CD4-positive, alpha-beta T cell treated with Interferon gamma for 1 hour (primary cell): Measurements from ENCODE around the gene FH.

Experiments
- DNase-seq: peaks from one replicate; pipeline ENCODE4 v3.0.0-alpha.2; 2020

FH gene

DNA sequence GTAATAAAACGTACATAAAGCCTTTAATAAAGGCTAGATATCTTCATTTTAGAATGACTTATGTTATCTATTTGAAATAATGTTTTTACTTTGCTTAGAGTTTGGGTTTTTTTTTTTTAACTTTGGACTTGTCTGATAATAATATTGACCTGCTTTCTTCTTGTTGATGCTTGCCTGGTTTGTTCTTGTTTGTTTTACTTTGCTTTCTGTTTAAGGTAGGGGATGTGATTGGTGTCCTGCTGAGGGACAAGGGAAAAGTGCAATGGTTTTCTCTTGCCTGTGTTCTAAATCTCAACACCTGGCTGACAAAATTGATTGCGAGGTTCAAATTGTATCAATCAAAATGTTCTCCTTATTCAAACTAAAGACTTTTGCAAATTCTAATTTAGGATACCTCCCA lies 2.2 kb upstream of the FH start:
- no peak for DNase-seq

DNA sequence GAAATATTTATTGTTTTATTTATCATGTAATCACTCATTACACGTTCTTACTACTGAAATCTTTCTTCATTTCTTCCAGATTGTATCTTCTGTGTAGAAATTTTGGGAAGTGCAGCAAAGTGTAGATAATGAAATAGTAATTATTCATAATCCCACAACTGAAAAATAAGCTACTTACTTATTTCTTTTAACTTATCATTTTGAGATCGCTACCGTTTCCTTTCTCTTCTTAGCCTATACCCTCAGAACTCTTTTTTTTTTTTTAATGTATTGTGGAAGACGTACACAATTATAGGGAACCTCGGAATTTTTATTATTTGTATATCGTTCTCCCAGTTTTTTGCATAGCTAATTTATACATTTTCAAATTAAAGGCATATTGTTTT lies 518 bp upstream of the FH start:
- DNase-seq: no peak

DNA sequence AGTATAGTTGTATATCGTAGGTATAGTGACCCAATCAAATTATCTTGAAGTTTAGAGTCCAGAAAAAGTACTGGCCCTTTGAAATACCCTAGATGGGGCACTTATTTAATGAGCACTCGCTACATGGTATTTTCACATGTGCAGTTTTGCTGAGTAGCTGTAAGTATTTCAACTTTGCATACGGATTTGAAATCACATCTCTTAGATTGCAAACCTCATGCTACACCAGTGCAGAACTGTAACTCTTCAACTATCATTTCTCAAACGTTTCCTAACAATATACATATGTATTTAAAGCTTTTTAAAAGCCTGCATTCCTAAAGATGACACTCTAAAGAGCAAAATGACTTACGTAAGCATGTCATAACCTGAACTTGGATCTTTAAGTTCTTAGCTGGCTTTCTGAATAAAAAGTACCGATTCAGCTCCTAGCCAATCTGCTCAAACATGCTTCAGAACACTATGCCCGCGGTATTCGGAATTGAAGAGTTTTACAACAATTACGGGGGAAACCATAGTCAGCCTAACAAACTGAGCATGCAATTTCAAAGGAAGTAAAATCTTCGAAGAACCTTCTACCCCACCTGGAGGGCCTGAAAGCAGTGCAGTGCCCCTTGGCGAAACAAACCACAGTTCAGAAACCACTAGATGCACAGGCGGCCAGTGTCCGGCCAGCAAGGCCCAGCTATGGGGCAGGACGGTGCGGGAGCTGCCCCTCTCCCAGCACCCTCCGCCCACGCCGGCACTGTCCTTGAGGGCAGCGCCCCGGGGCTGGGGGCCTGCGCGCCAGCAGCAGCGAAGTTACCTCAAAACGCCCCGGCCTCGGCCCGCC lies 863 bp downstream of the FH start:
- DNase-seq: no peak

DNA sequence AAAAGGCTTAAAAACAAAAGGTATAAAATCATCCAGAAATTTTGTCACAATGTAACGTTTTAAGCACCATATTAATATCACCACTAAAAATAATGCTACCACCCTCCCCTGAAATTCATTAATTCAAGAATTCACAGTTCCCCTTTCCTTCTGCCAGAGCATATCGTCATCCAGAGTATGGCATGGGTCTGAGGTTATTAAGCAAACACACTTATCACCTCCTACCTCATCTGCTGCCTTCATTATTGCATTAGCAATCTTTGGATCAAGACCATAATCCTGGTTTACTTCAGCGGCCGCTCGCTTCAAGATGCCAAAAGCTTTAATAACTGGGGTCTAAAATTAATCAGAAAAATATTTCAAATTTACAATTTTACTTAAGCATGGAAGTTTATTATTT lies 6.2 kb downstream of the FH start:
- DNase-seq: no peak

DNA sequence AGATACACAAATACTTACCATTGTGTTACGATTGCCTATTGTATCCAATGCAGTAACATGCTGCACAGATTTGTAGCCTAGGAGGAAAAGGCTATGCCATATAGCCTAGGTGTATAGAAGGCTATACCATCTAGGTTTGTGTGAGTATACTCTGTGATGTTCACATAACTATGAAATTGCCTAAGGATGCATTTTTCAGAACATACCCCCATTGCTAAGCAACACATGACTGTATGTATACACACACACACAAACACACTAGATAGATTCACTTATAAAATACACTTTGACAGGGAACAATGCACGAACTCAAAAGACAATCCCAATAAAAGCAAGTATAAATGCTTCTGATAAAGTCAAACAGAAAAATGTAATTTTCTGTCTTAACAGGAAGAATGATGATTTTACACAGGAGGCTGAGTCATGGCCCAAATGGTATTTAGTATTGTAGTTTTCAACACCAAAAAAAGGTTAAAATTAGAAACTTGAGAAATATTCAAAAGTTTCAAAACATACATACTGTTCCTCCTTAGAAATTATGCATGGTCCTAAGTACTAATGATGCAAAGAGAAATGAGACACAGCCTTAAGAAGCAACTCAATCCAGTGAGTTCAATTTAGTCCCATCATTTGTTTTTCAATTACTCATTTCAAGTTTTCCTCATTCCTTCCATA lies 12.2 kb downstream of the FH start:
- no peak for DNase-seq

DNA sequence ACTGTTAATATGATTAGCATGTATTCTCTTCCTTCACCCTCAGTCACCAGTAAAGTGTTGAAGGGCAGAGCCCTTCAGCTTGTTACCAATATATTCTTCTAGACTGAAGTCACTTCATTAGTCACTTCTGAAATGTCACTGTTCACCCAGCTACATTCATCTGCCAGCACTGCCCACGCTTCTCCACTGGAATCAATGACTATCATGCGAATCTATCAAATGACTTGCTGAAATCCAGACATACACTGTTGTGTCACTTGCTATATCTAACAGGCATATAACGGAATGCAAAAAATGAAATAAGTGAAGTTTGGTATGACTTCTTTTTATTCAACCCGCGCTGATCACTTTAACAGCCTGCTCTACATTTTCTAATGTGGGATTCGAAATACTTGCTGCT lies 16.1 kb downstream of the FH start:
- no peak for DNase-seq

DNA sequence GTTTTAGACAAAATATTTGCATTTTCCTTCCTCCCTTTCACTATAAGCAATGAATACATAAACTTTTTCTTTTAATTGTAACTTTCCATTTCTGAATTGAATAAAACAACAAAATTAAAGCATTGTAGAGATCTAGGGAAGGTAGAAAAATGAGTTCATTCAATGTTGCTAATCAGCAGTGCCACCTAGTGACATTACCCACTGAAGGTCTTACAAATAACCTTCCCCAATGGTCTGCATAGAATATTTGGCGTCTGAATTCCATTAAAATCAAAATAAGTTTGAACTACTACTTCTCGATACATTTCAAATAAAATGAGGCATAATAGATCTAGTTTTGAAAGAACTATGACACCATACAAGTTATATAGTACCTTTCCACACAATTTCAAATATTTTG lies 19.6 kb downstream of the FH start:
- DNase-seq: no peak

DNA sequence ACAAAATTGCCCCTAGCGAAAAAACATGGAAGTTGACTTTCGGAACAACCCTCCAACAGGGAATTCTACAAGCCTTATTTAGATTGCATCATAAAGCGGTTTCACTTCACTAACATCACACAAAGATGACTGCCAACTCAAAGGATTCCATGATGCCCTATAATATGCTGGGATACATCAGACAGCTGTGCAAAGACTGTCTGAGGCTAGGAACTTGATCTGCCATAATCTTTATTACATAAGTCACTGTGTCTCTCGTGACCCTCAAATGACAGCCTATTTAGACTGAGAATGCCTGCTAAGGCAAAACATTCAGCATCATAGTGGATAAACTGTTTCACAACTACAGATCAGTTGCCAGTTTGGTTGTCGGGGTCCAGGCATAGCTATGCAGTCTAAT lies 23.8 kb downstream of the FH start:
- no peak for DNase-seq

DNA sequence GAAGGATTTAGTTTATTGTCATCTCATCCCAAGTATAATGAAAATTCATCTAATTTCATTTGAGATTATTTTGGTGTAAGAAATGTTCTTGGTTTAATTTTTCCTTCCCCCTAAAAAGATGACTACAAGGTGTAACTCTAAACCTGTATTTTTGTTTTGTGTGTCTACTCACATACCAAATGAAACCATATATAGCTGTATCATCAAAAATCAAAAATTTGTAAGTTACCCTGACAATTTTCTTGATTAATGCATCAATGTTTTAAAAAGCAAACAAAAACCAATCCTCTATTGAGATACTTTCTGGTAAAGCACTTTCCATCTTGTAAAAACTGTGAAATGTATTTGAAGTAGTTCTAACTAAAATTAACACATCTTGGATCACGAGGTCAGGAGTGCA lies 30.8 kb downstream of the FH start:
- DNase-seq: no peak

DNA sequence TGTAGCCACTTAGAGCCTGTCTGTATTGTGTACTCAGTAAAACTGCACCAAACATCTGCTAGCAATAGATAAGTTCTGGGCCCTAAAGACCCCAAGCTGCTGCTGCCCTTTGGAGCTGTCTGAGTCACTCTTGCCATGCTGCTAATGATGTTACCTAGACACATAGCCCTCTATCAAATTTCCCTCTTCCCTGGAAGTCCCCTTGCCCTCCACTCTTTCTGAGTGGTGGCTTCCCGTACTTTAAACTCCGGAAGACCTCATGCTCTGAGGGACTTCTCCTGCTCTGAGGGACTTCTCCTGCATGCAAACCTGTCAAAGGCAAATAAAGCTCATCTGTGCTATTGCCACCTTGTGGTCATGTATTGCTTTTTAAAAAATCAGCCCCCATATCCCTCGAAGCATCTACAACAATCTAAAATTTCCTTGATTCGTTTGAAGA lies 34.0 kb downstream of the FH start:
- no peak for DNase-seq

DNA sequence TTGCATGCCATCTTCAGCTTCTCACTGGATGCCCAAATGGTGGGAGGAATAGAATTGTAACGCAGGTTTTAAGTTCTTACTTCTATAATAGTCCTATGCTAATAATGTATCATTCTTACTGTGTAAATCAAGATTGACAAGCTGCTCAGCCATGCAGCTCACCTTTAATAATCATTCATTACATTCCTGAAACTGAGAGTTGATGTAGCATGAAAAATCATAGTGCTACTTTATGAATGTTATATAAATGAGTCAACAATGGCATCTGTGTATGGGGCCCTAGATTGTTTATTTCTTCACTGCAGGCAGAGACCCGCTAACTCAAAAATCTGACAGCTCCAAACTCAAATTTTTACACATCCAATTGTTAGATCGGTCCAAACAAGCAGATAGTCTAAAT lies 34.4 kb downstream of the FH start:
- no peak for DNase-seq

DNA sequence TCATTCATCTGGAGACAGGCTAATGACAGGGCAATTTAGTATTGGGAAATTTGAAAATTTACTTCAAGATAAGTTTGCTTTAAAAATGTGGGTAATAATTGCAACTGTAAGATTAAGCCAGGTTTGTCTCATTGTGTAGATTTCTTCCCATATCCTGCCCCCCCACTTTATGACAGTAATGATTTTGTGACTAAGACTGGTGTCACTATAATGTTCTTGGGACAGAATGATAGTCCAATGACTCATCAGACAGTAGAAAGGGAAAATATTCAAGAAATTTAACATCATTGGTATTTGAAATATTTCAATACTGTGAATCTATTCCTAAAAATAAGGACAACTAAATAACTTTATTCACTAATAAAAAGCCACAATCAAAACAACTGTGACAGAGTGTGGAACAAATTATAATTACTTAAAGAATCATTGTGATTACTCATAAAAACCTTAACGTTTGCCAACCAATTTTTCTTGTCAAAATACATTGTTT lies 36.7 kb downstream of the FH start:
- no peak for DNase-seq

DNA sequence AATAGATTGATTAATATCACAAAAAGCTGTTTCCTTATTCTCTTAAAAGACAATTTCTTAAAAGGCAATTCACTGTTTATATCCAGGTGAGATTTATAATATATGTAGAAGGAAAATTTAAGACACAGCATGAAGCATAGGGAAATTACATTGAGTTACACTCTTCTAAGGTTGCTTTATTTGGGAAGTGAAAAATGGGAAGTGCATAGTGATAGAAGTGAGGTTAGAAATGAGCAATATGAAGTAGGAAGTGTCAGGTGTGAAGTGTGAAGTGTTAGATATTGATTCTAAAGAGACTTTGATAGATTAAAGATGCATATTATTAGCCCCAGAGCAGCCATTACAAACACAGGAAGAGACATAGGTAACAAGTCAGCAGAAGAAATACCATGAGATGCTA lies 40.3 kb downstream of the FH start:
- no peak for DNase-seq

DNA sequence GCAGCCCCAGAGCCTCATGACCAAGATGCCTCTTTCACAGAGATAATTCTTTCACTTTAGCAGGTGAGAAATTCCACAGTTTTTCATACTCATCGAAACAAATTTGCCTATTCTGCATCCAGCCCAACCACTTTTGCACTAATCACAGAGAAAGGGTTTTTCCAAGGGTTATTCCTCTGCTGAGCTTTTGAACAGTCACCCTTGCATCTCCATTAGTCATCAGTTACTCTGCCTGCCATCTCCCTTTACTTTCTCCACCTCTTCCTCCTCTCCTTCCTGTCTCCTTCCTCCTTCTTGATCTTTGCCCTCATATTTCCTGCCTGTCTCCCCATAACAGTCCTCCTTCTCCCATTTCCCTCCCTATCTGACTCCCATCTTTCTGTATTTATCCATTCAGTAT lies 43.9 kb downstream of the FH start:
- no peak for DNase-seq

DNA sequence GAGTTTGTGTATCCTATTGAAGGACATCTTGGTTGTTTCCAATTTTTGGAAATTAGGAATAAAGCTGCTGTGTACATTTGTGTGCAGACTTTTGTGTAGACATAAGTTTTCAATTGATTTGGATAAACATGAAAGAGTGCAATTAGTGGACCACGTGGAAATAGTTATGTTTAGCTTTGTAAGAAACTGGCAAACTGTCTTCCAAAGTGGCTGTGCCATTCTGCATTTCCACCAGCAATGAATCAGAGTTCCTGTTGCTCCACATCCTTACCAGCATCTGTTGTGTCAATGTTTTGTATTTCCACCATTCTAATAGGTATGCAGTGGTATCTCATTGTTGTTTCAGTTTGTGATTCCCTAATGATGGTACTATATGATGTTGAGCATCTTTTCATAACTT lies 46.5 kb downstream of the FH start:
- DNase-seq: no peak

DNA sequence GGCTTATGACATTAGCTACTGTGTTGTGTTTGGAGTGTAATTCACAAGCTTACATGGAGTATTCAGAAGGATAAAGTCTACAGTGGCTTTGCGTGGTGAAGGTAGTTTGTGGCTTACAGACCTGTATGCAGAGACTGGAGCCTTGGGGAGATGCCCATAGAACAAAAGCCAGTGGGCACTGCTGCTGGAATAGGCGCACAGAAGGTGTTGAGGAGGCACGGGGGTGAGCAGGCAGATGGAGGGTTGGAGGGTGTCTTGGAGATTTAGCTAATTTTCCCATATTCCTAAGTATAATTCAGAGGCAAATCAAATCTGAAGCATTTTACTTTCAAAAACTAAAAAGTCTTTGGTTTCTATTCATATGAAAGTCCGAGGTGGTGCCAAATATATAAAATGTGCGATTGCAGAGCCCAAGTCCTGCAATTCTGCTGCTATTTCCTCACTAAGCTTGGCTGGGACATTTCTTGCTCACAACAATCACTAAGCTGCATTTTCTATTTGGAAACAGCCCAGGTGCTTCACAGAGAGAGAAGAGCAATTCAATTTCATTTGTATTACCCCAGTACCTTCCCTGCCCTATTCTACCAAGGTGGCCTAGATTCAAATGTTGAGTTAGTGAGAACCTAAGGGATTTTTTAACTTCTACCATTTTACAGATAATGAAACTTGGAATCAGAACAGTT lies 48.5 kb downstream of the FH start:
- DNase-seq: no peak

DNA sequence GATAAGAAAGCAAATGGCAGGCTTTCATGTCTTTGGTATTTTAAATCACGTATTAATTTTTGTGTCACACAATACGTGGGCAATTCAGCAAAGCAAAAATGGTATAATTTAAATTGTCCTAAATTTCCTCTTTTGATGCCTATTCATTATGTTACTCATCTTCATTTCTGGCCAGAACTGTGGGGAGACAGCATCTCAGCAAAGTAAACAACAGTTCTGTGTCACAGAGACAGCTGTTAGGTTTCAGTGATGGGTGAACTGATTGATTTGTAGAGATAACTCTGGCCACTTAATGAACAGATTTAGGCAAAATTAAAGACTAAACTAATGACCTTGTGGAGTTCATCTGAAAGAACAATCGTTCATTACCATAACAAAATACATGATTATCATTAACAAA lies 49.2 kb downstream of the FH start:
- DNase-seq: no peak

DNA sequence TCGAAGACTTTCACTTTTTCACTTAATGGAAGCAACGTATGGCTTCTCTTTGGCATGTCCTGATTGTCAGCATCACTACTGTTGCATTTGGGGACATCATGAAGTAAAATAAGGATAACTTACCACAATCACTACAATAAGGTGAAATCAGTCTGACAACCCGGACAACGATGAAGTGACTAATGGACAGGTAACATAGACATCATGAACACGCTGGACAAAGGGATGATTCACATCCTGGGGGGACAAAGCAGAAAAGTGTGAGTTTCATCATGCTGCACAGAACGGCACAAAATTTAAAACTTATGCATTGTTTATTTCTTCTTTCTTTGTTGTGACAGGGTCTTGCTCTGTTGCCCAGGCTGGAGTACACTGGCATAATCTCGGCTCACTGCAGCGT lies 53.9 kb downstream of the FH start:
- DNase-seq: no peak

DNA sequence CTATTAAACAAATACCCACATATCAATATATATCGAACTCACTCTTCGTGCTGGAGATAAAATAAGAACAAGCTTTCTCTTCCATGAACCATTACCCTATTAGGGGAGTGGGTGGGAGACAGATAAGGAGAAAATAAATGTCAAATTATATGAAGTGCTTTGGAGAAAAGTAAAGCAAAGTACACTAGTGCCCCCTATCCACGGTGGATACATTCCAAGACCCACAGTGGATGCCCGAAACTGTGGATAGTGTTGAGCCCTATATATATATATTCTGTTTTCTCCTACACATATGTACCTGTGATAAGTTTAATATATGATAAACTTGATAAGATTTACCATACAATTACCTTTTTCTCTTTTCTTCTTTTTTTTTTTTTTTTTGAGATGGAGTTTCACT lies 54.6 kb downstream of the FH start:
- DNase-seq: no peak

DNA sequence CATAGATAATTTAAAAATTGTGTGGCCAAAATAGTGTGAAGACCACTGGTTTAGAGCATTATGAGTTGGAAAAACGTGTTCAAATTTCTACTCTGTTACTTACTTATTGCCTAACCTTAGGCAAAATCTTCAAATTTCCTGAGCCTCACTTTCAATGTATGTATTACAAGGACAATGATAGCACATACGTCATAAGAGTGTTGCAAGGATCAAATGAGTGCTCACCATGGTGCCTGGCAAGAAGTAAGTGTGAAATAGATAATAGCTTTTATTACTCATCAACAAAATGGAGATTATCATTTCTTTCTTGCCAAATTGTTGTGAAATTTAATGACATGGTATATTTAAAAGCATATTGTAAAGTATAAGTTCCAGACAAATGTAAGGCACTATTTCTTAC lies 57.2 kb downstream of the FH start:
- DNase-seq: no peak

DNA sequence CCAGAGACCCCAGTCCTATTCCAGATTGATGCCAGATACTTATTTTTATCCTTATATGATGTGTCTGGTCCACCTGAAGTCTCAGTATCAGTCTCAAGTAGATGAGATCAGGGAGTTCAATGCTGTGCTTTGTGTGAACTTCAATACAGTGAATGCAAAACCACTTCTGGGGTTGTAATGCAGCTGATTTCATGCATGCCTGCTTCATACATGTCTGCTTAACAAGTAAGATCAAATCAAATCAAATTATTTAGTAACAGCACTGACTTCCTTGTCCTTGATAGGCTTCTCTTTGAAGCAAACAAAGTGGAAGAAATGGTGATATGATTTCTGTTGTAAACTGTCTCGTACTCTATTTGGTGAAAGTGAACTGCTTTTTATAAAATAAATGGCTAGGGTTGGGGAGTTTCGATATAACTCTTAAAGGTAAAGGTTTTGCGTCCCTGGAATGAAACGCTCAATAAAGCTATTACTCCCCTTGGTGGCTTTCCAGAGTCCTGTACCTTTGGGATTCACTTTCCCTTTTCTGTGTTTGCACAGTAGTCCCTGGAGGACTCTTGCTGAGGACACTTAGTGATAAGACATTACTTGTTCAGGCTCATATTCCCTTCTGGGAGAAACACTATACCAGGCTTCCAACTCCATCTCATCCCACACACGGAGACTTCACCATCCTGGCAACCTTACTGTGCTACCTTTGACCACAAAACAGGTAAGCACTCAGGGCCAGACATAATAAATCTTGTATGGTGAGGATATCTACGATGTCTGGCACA lies 59.3 kb downstream of the FH start:
- DNase-seq: no peak

DNA sequence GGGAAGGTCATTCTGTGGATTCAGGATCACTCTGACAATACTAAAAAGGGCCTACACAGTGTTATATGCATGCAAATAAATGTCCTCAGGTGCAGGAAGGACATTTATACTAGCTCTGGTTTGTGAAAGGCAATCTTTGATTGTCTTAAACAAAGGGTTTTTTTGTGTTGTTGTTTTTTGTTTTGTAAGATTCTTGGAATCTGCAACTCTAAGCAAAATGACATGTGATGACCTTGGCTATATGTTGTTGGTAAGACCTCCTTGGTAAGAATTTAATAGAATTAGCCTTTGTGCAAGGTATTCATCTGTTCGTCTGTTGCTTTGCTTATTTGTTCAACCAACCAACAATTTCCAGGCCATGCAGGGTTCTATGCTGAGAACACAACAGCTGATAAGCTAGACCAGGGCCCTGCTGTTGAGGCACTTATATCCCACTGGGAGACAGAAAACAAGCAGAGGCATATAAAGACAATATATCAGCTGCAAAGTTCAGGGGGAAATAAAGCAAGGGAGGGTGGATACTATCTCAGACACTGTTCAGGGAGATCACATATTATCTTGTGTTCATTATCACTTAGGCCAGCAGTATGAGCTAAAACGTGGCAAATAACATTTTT lies 60.3 kb downstream of the FH start:
- DNase-seq: no peak

DNA sequence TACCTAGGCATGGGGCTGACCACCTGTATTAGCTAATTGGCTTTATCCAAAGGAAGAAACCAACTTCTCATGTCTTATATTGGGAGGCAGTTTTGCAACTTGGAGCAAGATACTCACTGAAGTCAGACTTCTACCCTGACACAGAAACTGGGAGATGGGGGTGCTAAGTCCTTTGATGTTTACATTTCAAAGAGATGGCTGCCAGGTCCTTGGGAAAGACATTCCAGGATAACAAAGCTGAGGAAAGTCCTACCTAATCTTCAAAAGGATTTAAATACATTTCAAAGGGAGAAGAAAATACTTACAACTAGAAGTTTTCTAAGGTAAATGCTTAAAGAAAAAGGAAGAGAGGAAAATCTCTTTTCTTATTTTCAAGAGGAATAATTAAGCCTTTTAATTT lies 62.1 kb downstream of the FH start:
- DNase-seq: no peak
